Measurements from ENCODE around the gene LRRC4C. TPM values are rescaled to one million over a fixed set of nuclear protein-coding genes. Genes with fewer than 3 reads are reported as not detected.

LRRC4C gene
- total RNA-seq, 1 donor from 2014 or later: 1.5 TPM

DNA sequence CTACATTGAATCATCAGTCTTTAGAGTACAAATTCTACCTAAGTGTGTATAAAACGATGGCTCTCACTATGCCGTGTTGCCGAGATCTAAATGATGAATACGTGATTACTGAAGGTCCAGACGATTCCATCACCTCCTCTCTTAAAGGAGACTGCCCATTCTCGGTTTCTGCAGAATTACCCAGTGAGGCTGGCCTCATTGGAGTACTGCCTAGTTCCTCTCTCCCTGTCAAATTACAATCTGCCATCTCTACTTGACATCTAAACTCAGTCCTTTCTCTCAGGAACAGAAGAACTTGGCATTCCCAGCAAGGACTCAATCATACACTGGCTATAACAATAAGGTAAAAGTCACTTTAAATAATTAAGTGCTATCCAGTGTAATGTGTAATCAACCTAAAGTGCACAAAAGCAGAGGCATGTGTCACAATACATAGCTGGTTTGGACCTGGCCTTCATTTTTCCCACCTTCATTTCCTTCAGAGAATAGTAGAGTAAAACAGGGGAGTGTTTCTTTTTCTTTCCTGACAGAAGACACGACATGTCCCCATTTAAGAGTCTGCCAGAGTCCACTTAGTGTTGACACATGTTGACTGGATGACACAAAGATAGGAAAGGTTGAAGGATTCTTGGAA lies 634.1 kb downstream of the LRRC4C start:
- TF ChIP-seq, protein P1, sequence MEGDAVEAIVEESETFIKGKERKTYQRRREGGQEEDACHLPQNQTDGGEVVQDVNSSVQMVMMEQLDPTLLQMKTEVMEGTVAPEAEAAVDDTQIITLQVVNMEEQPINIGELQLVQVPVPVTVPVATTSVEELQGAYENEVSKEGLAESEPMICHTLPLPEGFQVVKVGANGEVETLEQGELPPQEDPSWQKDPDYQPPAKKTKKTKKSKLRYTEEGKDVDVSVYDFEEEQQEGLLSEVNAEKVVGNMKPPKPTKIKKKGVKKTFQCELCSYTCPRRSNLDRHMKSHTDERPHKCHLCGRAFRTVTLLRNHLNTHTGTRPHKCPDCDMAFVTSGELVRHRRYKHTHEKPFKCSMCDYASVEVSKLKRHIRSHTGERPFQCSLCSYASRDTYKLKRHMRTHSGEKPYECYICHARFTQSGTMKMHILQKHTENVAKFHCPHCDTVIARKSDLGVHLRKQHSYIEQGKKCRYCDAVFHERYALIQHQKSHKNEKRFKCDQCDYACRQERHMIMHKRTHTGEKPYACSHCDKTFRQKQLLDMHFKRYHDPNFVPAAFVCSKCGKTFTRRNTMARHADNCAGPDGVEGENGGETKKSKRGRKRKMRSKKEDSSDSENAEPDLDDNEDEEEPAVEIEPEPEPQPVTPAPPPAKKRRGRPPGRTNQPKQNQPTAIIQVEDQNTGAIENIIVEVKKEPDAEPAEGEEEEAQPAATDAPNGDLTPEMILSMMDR (IDR thresholded peaks at IDR 0.05; ENCODE audit: insufficient read depth, low read length, poor library complexity, severe bottlenecking): no peak
- DNase-seq (ENCODE audit: low read depth): no peak
- no peaks in the 10 kb centered on the region for H3K36me3 ChIP-seq (ENCODE audit: control insufficient read depth, insufficient read depth, low read length)

GRCh38 chr11:40819230-40819629 lies 640.2 kb downstream of the LRRC4C start:
- no peaks in the 10 kb centered on the region for H3K36me3 ChIP-seq (ENCODE audit: control insufficient read depth, insufficient read depth, low read length)
- DNase-seq (ENCODE audit: low read depth): no peak
- H3K4me3 ChIP-seq (ENCODE audit: low read depth, low read length): no peak overlapping the region
- no peaks in the 10 kb centered on the region for H3K27me3 ChIP-seq (ENCODE audit: control insufficient read depth, insufficient read depth, low read length)
- TF ChIP-seq, protein P1 (IDR thresholded peaks at IDR 0.05; ENCODE audit: insufficient read depth, low read length, poor library complexity, severe bottlenecking): peak; percentile 5

More for the DNA sequence above, 634.1 kb downstream of the LRRC4C start:
- H3K4me3 ChIP-seq (ENCODE audit: low read depth, low read length): no peak overlapping the region
- no peaks in the 10 kb centered on the region for H3K27me3 ChIP-seq (ENCODE audit: control insufficient read depth, insufficient read depth, low read length)

GRCh38 chr11:40816976-40817375 lies 642.5 kb downstream of the LRRC4C start:
- DNase-seq (ENCODE audit: low read depth): no peak
- Histone ChIP-seq H3K36me3 (ENCODE audit: control insufficient read depth, insufficient read depth, low read length) (no peaks in the 10 kb centered on the region), H3K4me3 (ENCODE audit: low read depth, low read length) (no peak overlapping the region), H3K27me3 (ENCODE audit: control insufficient read depth, insufficient read depth, low read length) (no peaks in the 10 kb centered on the region)
- TF ChIP-seq, protein P1 (IDR thresholded peaks at IDR 0.05; ENCODE audit: insufficient read depth, low read length, poor library complexity, severe bottlenecking): no peak

- peak; percentile 69 for DNase-seq (ENCODE audit: low read depth)
- TF ChIP-seq, protein P1 (IDR thresholded peaks at IDR 0.05; ENCODE audit: insufficient read depth, low read length, poor library complexity, severe bottlenecking): no peak
- Histone ChIP-seq H3K27me3 (ENCODE audit: control insufficient read depth, insufficient read depth, low read length) (no peaks in the 10 kb centered on the region), H3K4me3 (ENCODE audit: low read depth, low read length) (no peak overlapping the region), H3K36me3 (ENCODE audit: control insufficient read depth, insufficient read depth, low read length) (no peaks in the 10 kb centered on the region)
These were observed 661.5 kb downstream of the LRRC4C start for GRCh38 chr11:40797981-40798380.

GRCh38 chr11:40787224-40787623 lies 672.2 kb downstream of the LRRC4C start:
- H3K27me3 ChIP-seq (ENCODE audit: control insufficient read depth, insufficient read depth, low read length): no peaks in the 10 kb centered on the region
- no peak for DNase-seq (ENCODE audit: low read depth)
- TF ChIP-seq, protein P1 (IDR thresholded peaks at IDR 0.05; ENCODE audit: insufficient read depth, low read length, poor library complexity, severe bottlenecking): no peak

DNA sequence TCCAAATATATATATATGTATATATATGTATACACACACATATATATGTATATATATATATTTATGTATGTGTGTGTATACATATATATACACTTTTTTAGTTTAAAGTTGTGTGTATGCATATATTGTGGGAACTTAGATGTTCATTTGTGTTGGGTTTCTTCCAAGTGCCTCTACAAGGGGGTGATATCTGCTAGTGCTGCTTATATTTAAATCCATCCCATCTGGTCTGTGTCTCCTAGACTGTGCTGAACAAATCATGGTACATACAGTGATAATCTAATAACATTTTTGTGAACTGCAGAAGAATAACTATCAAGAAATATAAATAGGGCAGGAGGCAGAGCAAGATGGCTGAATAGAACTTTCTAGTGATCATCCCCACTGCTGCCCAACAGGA lies 696.4 kb downstream of the LRRC4C start:
- DNase-seq (ENCODE audit: low read depth): no peak
- TF ChIP-seq, protein P1 (IDR thresholded peaks at IDR 0.05; ENCODE audit: insufficient read depth, low read length, poor library complexity, severe bottlenecking): no peak
- Histone ChIP-seq H3K36me3 (ENCODE audit: control insufficient read depth, insufficient read depth, low read length) (no peaks in the 10 kb centered on the region), H3K27me3 (ENCODE audit: control insufficient read depth, insufficient read depth, low read length) (no peaks in the 10 kb centered on the region), H3K4me3 (ENCODE audit: low read depth, low read length) (no peak overlapping the region)

More at GRCh38 chr11:40787224-40787623, 672.2 kb downstream of the LRRC4C start:
- Histone ChIP-seq H3K4me3 (ENCODE audit: low read depth, low read length) (no peak overlapping the region), H3K36me3 (ENCODE audit: control insufficient read depth, insufficient read depth, low read length) (no peaks in the 10 kb centered on the region)

Measured in kidney epithelial cell (primary cell).